T-helper 1 cell (primary cell): ENCODE results near the gene RBPJL.
A peak's percentile ranks its signal among the peaks of the same experiment; 100 is the strongest.

ENCODE experiments used
- DNase-seq, 5 donors: peaks; one replicate each; pipeline ENCODE4 v3.0.0-alpha.2; 2012 to 2020
- total RNA-seq, 4 donors: gene quantifications; one replicate each; lab custom pipeline; 2026; lab: John Stamatoyannopoulos, UW

RBPJL gene
- 0 reads per million in 4 donors for total RNA-seq

GRCh38 chr20:45306431-45306982 lies at the start of gene RBPJL:
RBPJL (plus strand) TSS chr20:45306840; CDS start chr20:45306923, 83 bp downstream.
- DNase-seq: peak in 3 of 5 donors; percentile 21 to 34 (median 25)

- no peak for DNase-seq
Observed at GRCh38 chr20:45257161-45257560, 49.5 kb upstream of the RBPJL start.

- no peak for DNase-seq
Observed at GRCh38 chr20:45257711-45258110, 48.9 kb upstream of the RBPJL start.

- no peak for DNase-seq
Observed at GRCh38 chr20:45258259-45258658, 48.4 kb upstream of the RBPJL start.

GRCh38 chr20:45258664-45259063 lies 48.0 kb upstream of the RBPJL start:
- no peak for DNase-seq

GRCh38 chr20:45263556-45264266 lies 42.9 kb upstream of the RBPJL start:
- DNase-seq: no peak

- no peak for DNase-seq
Observed at GRCh38 chr20:45266977-45267376, 39.7 kb upstream of the RBPJL start.

- DNase-seq: no peak
Observed at GRCh38 chr20:45268531-45268930, 38.1 kb upstream of the RBPJL start.

GRCh38 chr20:45269056-45269455 lies 37.6 kb upstream of the RBPJL start:
- no peak for DNase-seq

- DNase-seq: no peak
Observed at GRCh38 chr20:45269754-45270270, 36.8 kb upstream of the RBPJL start.

GRCh38 chr20:45275338-45275737 lies 31.3 kb upstream of the RBPJL start:
- no peak for DNase-seq

- DNase-seq: no peak
Observed at GRCh38 chr20:45279992-45280391, 26.6 kb upstream of the RBPJL start.

- no peak for DNase-seq
Observed at GRCh38 chr20:45282700-45283550, 23.7 kb upstream of the RBPJL start.

GRCh38 chr20:45283551-45284057 lies 23.0 kb upstream of the RBPJL start:
- DNase-seq: no peak

GRCh38 chr20:45288376-45288775 lies 18.3 kb upstream of the RBPJL start:
- DNase-seq: no peak

- no peak for DNase-seq
Observed at GRCh38 chr20:45288860-45289259, 17.8 kb upstream of the RBPJL start.

GRCh38 chr20:45289942-45290676 lies 16.5 kb upstream of the RBPJL start:
- DNase-seq: no peak

- peak in 4 of 5 donors; percentile 24 to 73 (median 46) for DNase-seq
Observed at GRCh38 chr20:45290677-45291355, 15.8 kb upstream of the RBPJL start.

- no peak for DNase-seq
Observed at GRCh38 chr20:45291526-45291925, 15.1 kb upstream of the RBPJL start.

GRCh38 chr20:45292343-45292742 lies 14.3 kb upstream of the RBPJL start:
- DNase-seq: no peak
